Endothelial cell of umbilical vein (primary cell): ENCODE measurements around the gene PTCHD4.

ENCODE experiments used
- EZH2 ChIP-seq: IDR thresholded peaks from 2 replicates; pipeline ENCODE4 v1.6.1; 2012; ENCODE audit warnings: borderline replicate concordance, low read depth, mild to moderate bottlenecking, moderate library complexity, low read length, inconsistent platforms; ENCODE audit not compliant: severe bottlenecking
- FOS ChIP-seq: IDR thresholded peaks from 2 replicates; pipeline ENCODE4 v1.6.1; 2011; ENCODE audit warnings: mild to moderate bottlenecking, low read length, moderate library complexity, borderline replicate concordance; ENCODE audit not compliant: insufficient read depth
- MAX ChIP-seq: IDR thresholded peaks from 2 replicates; pipeline ENCODE4 v1.6.1; 2011; ENCODE audit not compliant: insufficient read depth, insufficient read length
- MYC ChIP-seq: IDR thresholded peaks from one replicate; pipeline ENCODE4 v1.6.1; 2011; ENCODE audit warnings: mild to moderate bottlenecking, low read depth, low read length
- POLR2A ChIP-seq: IDR thresholded peaks from 2 replicates; pipeline ENCODE4 v1.6.1; 2012; ENCODE audit warnings: low read depth, mild to moderate bottlenecking, control low read depth, low read length
- POLR2AphosphoS5 ChIP-seq: IDR thresholded peaks from 2 replicates; pipeline ENCODE4 v1.6.1; 2012; ENCODE audit warnings: low read depth, mild to moderate bottlenecking, control low read depth, low read length, moderate library complexity; ENCODE audit not compliant: insufficient read depth
- TF ChIP-seq, protein P1 (sequence below), 2 donors: IDR thresholded peaks; 1 replicate in 1 of 2; 2 replicates in 1 of 2; pipeline ENCODE4 v1.5.1; 2011; ENCODE audit warnings: low read length in 2 of 2, mild to moderate bottlenecking in 2 of 2, moderate library complexity in 2 of 2, control low read depth in 1 of 2, inconsistent platforms in 1 of 2, low read depth in 1 of 2; ENCODE audit not compliant: insufficient read depth in 1 of 2; ENCODE audit errors: extremely low read depth in 1 of 2

- TF ChIP-seq, protein P1, sequence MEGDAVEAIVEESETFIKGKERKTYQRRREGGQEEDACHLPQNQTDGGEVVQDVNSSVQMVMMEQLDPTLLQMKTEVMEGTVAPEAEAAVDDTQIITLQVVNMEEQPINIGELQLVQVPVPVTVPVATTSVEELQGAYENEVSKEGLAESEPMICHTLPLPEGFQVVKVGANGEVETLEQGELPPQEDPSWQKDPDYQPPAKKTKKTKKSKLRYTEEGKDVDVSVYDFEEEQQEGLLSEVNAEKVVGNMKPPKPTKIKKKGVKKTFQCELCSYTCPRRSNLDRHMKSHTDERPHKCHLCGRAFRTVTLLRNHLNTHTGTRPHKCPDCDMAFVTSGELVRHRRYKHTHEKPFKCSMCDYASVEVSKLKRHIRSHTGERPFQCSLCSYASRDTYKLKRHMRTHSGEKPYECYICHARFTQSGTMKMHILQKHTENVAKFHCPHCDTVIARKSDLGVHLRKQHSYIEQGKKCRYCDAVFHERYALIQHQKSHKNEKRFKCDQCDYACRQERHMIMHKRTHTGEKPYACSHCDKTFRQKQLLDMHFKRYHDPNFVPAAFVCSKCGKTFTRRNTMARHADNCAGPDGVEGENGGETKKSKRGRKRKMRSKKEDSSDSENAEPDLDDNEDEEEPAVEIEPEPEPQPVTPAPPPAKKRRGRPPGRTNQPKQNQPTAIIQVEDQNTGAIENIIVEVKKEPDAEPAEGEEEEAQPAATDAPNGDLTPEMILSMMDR (IDR thresholded peaks at IDR 0.05; ENCODE audit: extremely low read depth in 1 of 2, insufficient read depth in 1 of 2, low read depth in 1 of 2, low read length in 2 of 2), result no peak
- TF ChIP-seq POLR2A, result no peak
- no peak for TF ChIP-seq MYC
- no peak for TF ChIP-seq FOS
- TF ChIP-seq MAX, result no peak
- no peak for TF ChIP-seq POLR2AphosphoS5
- TF ChIP-seq EZH2, result no peak
Observed at GRCh38 chr6:48116699-48117645, 6.0 kb upstream of the PTCHD4 start.
